GM21528 (cell line): ENCODE results near the gene FBXW11.

Experiments
- ATAC-seq: cut with Tn5 transposase; IDR thresholded peaks from one replicate; pipeline ENCODE4 v1.9.1; 2021; ENCODE audit warnings: mild to moderate bottlenecking, moderate library complexity; ENCODE audit not compliant: unreplicated experiment, low FRiP score

The FBXW11 gene

GRCh38 chr5:171820561-171820960 lies 185.9 kb downstream of the FBXW11 start:
- no peak for ATAC-seq

- no peak for ATAC-seq
Measured at GRCh38 chr5:171816666-171817065, 189.8 kb downstream of the FBXW11 start.

- no peak for ATAC-seq
Measured at GRCh38 chr5:171813813-171814490, 192.5 kb downstream of the FBXW11 start.

- ATAC-seq = no peak
Measured at GRCh38 chr5:171813270-171813669, 193.2 kb downstream of the FBXW11 start.
